IMR-90 (cell line): ENCODE measurements around the gene DGKH. TPM values are rescaled to one million over a fixed set of nuclear protein-coding genes. Genes with fewer than 3 reads are reported as not detected.

Source experiments
- ATAC-seq: fragments of 200-7000 bp; cut with Tn5 transposase; 2 replicates; pipeline ENCODE4 v1.9.1; 2020; ENCODE audit warnings: low read depth, mild to moderate bottlenecking, moderate library complexity
- BruUV-seq: library from RNA; stranded (reverse); fragments of 400-500 nt; replicated peaks from 2 replicates; lab custom pipeline; 2021; lab: Mats Ljungman, UMichigan
- CTCF ChIA-PET: fragments of 300-600 bp; formaldehyde crosslinking; extraction: SDS; loops from one replicate; lab custom pipeline; 2021; ENCODE audit warnings: antibody characterized with exemption; lab: Yijun Ruan, JAX
- POLR2A ChIA-PET: fragments of 300-600 bp; sonication (Branson Sonifier 250); formaldehyde crosslinking; loops from one replicate; lab custom pipeline; 2022; ENCODE audit warnings: antibody characterized with exemption; ENCODE audit not compliant: unreplicated experiment; lab: Charles Lee
- DNase-seq: peaks from one replicate; pipeline ENCODE4 v3.0.0; 2013
- H2AFZ ChIP-seq: replicated peaks from 2 replicates; pipeline ENCODE3; 2013; ENCODE audit warnings: low read length, mild to moderate bottlenecking; ENCODE audit not compliant: poor library complexity
- H2AK5ac ChIP-seq: 2 replicates; pipeline ENCODE4 v1.6.1; 2013; ENCODE audit warnings: low read depth, low read length, inconsistent platforms
- H2AK9ac ChIP-seq: replicated peaks from 2 replicates; pipeline ENCODE3; 2013; ENCODE audit warnings: mild to moderate bottlenecking, low read depth, low read length, moderate library complexity; ENCODE audit not compliant: poor library complexity
- H2BK120ac ChIP-seq: 2 replicates; pipeline ENCODE4 v1.6.1; 2013; ENCODE audit warnings: low read depth, low read length, inconsistent platforms
- H2BK15ac ChIP-seq: 3 replicates; pipeline ENCODE4 v1.6.1; 2013; ENCODE audit warnings: low read depth, low read length, inconsistent platforms
- H2BK20ac ChIP-seq: 2 replicates; pipeline ENCODE4 v1.6.1; 2013; ENCODE audit warnings: low read depth, mild to moderate bottlenecking, inconsistent platforms, low read length, moderate library complexity
- H2BK5ac ChIP-seq: 2 replicates; pipeline ENCODE4 v1.6.1; 2013; ENCODE audit warnings: mild to moderate bottlenecking, low read depth, low read length, inconsistent platforms; ENCODE audit not compliant: poor library complexity, severe bottlenecking
- H3K14ac ChIP-seq: replicated peaks from 2 replicates; pipeline ENCODE4 v1.6.1; 2013; ENCODE audit warnings: low read depth, low read length, inconsistent platforms
- H3K18ac ChIP-seq: 2 replicates; pipeline ENCODE4 v1.6.1; 2013; ENCODE audit warnings: low read depth, low read length, control low read depth
- H3K23ac ChIP-seq: 2 replicates; pipeline ENCODE4 v1.6.1; 2013; ENCODE audit warnings: low read depth, low read length, inconsistent platforms
- H3K27ac ChIP-seq: 2 replicates; pipeline ENCODE4 v1.5.1; 2013; ENCODE audit warnings: mild to moderate bottlenecking, control low read depth, low read length; ENCODE audit not compliant: insufficient read depth
- H3K27me3 ChIP-seq: 2 replicates; pipeline ENCODE4 v1.6.1; 2013; ENCODE audit warnings: low read length; ENCODE audit not compliant: control insufficient read depth, insufficient read depth
- H3K36me3 ChIP-seq: 2 replicates; pipeline ENCODE4 v1.6.1; 2013; ENCODE audit warnings: low read length, mixed read lengths; ENCODE audit not compliant: control insufficient read depth, insufficient read depth
- H3K4ac ChIP-seq: 2 replicates; pipeline ENCODE4 v1.6.1; 2013; ENCODE audit warnings: low read depth, low read length, inconsistent platforms
- H3K4me1 ChIP-seq: 2 replicates; pipeline ENCODE4 v1.6.1; 2013; ENCODE audit warnings: low read length, mixed read lengths; ENCODE audit not compliant: control insufficient read depth, insufficient read depth
- H3K4me2 ChIP-seq: 2 replicates; pipeline ENCODE4 v1.6.1; 2013; ENCODE audit warnings: low read depth, mild to moderate bottlenecking, control low read depth, low read length, moderate library complexity
- H3K4me3 ChIP-seq: 2 replicates; pipeline ENCODE4 v1.5.1; 2013; ENCODE audit warnings: low read depth, mild to moderate bottlenecking, control low read depth, low read length, moderate library complexity; ENCODE audit not compliant: insufficient read depth
- H3K56ac ChIP-seq: 2 replicates; pipeline ENCODE4 v1.6.1; 2013; ENCODE audit warnings: low read length, inconsistent platforms; ENCODE audit not compliant: insufficient read depth; ENCODE audit errors: extremely low read depth
- H3K79me1 ChIP-seq, 2 experiments: 2 replicates each; pipeline ENCODE4 v1.6.1; 2013; ENCODE audit warnings: low read length in 2 of 2, inconsistent platforms in 1 of 2, low read depth in 1 of 2
- H3K9ac ChIP-seq: 2 replicates; pipeline ENCODE4 v1.6.1; 2013; ENCODE audit warnings: low read depth, low read length, control low read depth
- H3K9me1 ChIP-seq: 2 replicates; pipeline ENCODE4 v1.6.1; 2013; ENCODE audit warnings: low read length, inconsistent platforms; ENCODE audit not compliant: insufficient read depth
- H3K9me3 ChIP-seq: 2 replicates; pipeline ENCODE4 v1.6.1; 2013; ENCODE audit warnings: low read length; ENCODE audit not compliant: control insufficient read depth, insufficient read depth
- H4K20me1 ChIP-seq: 2 replicates; pipeline ENCODE4 v1.6.1; 2013; ENCODE audit warnings: low read length, inconsistent platforms; ENCODE audit not compliant: insufficient read depth
- H4K5ac ChIP-seq: 2 replicates; pipeline ENCODE4 v1.6.1; 2013; ENCODE audit warnings: mild to moderate bottlenecking, low read depth, low read length, control low read depth
- H4K8ac ChIP-seq, 2 experiments: 2 replicates each; pipeline ENCODE4 v1.6.1; 2013; ENCODE audit warnings: low read depth in 2 of 2, low read length in 2 of 2, control low read depth in 1 of 2, inconsistent platforms in 1 of 2
- H4K91ac ChIP-seq: 2 replicates; pipeline ENCODE4 v1.6.1; 2013; ENCODE audit warnings: low read depth, low read length, inconsistent platforms; ENCODE audit not compliant: insufficient read depth
- CEBPB ChIP-seq: IDR thresholded peaks from 2 replicates; pipeline ENCODE4 v1.6.1; 2012; ENCODE audit warnings: low read depth, low read length, improper control_type of control experiment
- WGBS, 2 experiments: methylation state at CpG; one replicate each; pipeline versions ENCODE4 v1.1.5 to v1.1.7; 2013; ENCODE audit warnings: missing lambda C conversion rate in 2 of 2; ENCODE audit not compliant: insufficient read length in 1 of 2; ENCODE audit errors: extremely low coverage in 2 of 2; 5-methylcytosine and 5-hydroxymethylcytosine counted together
- dilution Hi-C: fragments of 300-500 bp; cut with HindIII; formaldehyde crosslinking; loops from one replicate; pipeline ENCODE4 v1.14.3; 2018; ENCODE audit warnings: low sequenced_read_pairs; ENCODE audit not compliant: unreplicated experiment
- in situ Hi-C: fragments of 300-500 bp; cut with MboI; formaldehyde crosslinking; loops from 3 replicates; pipeline ENCODE4 v1.14.3; 2019; ENCODE audit warnings: low sequenced_read_pairs, inconsistent platforms, mixed read lengths
- intact Hi-C: fragments of 100-400 bp; cut with micrococcal nuclease; formaldehyde crosslinking; loops from 2 replicates; pipeline ENCODE4 v1.10.0; 2022
- polyA plus RNA-seq, 3 experiments: library from polyadenylated mRNA; depleted of rRNA; stranded (reverse); fragments of >200 nt; gene quantifications; 2 replicates each; pipeline ENCODE4 v1.2.3, GENCODE V29; 2012; ENCODE audit warnings: low replicate concordance in 1 of 3
- total RNA-seq: library from RNA; depleted of rRNA; stranded (reverse); fragments of >200 nt; gene quantifications from 2 replicates; pipeline ENCODE4 v1.2.3, GENCODE V29; 2012

Gene DGKH
- total and polyA plus RNA-seq, 2 of the 4 experiments (the other 2 are of a cell fraction): 2.0 to 13.4 TPM

DNA sequence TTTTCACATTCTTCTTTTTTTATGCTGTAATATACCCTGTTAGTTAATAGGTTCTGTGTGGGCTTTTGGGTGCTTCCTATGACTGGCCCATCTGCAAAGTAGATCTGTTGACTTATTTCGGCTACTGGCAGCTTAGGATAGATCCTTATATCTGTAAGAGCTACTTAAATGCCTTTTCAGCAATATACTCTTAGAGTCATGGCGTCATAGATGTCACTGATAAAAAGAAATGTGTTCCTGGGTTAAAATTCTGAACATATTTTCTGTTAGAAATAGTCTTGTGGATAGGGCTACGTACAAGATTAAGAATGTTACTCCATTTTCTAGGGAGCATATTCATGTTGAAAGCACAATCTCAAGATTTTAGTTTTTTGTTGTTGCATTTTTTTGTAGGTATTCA lies 228.2 kb downstream of the DGKH start:
- ChIA-PET CTCF (interaction anchor here (0.8 kb wide), 1 partner anchor 9 kb away, joined by 3 read pairs; no protein-coding TSS in a partner anchor), POLR2A (no interaction called here)
- Histone ChIP-seq H3K9me3 (no peaks in the 10 kb centered on the region), H4K20me1 (no peaks in the 10 kb centered on the region), H3K14ac (no peak overlapping the region), H3K4me3 (no peak overlapping the region), H3K23ac (no peak overlapping the region), H2BK15ac (no peak overlapping the region), H2BK5ac (no peak overlapping the region), H3K4me2 (no peak overlapping the region), H2BK120ac (no peak overlapping the region), H4K8ac (no peak overlapping the region), H3K4ac (no peak overlapping the region), H2AK5ac (no peak overlapping the region), H3K9ac (no peak overlapping the region), H3K56ac (no peak overlapping the region), H3K18ac (no peak overlapping the region), H3K27me3 (no peaks in the 10 kb centered on the region), H2AFZ (no peak overlapping the region), H4K91ac (no peak overlapping the region), H2BK20ac (no peak overlapping the region), H4K5ac (no peak overlapping the region), H3K27ac (no peak overlapping the region), H2AK9ac (no peak overlapping the region), H3K9me1 (peaks cover 7% of the 10 kb centered on the region), H3K4me1 (peaks cover 5% of the 10 kb centered on the region), H3K36me3 (no peaks in the 10 kb centered on the region), H3K79me1 (peaks cover 20 to 64% of the 10 kb centered on the region in 2 experiments)
- DNase-seq: no peak
- intact Hi-C loops (no loop called here), in situ Hi-C loops (no loop called here), dilution Hi-C loops (no loop called here)
- ATAC-seq: no peak
- no TSS peak for BruUV-seq
- no peak for TF ChIP-seq CEBPB
- no CpG with 5 or more reads among the region's 3 CpGs for WGBS, 2 experiments
